PC-9 (cell line): Measurements from ENCODE around the gene STAP1. TPM values are rescaled to one million over a fixed set of nuclear protein-coding genes. Genes with fewer than 3 reads are reported as not detected.

Source experiments
- BruUV-seq: library from RNA; stranded (reverse); fragments of 400-500 nt; replicated peaks from 2 replicates; lab custom pipeline; 2021; lab: Mats Ljungman, UMichigan
- CTCF ChIA-PET: fragments of 300-600 bp; sonication (Branson Sonifier 250); formaldehyde crosslinking; loops from one replicate; lab custom pipeline; 2022; ENCODE audit warnings: antibody characterized with exemption; lab: Charles Lee
- POLR2A ChIA-PET: fragments of 300-600 bp; sonication (Branson Sonifier 250); formaldehyde crosslinking; loops from one replicate; lab custom pipeline; 2022; ENCODE audit warnings: antibody characterized with exemption; ENCODE audit not compliant: unreplicated experiment; lab: Charles Lee
- DNase-seq, 2 experiments: peaks; one replicate each; pipeline versions ENCODE4 v3.0.0 to v3.0.0-alpha.2; 2015 to 2022; ENCODE audit warnings: mixed read lengths in 1 of 2
- H2AFZ ChIP-seq: fragments of 200-600 bp; sonication (generic); 2 replicates; pipeline ENCODE4 v1.8.1; 2017; ENCODE audit warnings: antibody characterized with exemption
- H3F3A ChIP-seq: fragments of 200-600 bp; sonication (generic); 2 replicates; pipeline ENCODE4 v1.8.1; 2017; ENCODE audit warnings: antibody characterized with exemption, mild to moderate bottlenecking, low read depth; ENCODE audit not compliant: insufficient read depth
- H3K27ac ChIP-seq: fragments of 200-600 bp; sonication (generic); 2 replicates; pipeline ENCODE4 v1.6.1; 2016; ENCODE audit warnings: mixed run types
- H3K27me3 ChIP-seq: fragments of 200-600 bp; sonication (generic); 2 replicates; pipeline ENCODE4 v1.6.1; 2016; ENCODE audit warnings: low read depth, mixed run types; ENCODE audit not compliant: insufficient read depth
- H3K36me3 ChIP-seq: fragments of 200-600 bp; sonication (generic); 2 replicates; pipeline ENCODE4 v1.6.1; 2016; ENCODE audit warnings: low read depth, mixed run types
- H3K4me1 ChIP-seq: fragments of 200-600 bp; sonication (generic); replicated peaks from 2 replicates; pipeline ENCODE4 v1.6.1; 2016; ENCODE audit warnings: mixed run types; ENCODE audit not compliant: insufficient read depth
- H3K4me2 ChIP-seq: fragments of 200-600 bp; sonication (generic); 2 replicates; pipeline ENCODE4 v1.6.1; 2017; ENCODE audit warnings: mixed run types
- H3K4me3 ChIP-seq: fragments of 200-600 bp; sonication (generic); 2 replicates; pipeline ENCODE4 v1.6.1; 2016; ENCODE audit warnings: mixed run types
- H3K79me2 ChIP-seq: fragments of 200-600 bp; sonication (generic); 2 replicates; pipeline ENCODE4 v1.6.1; 2017; ENCODE audit warnings: low read depth, mixed run types
- H3K9me2 ChIP-seq: fragments of 200-600 bp; sonication (generic); 2 replicates; pipeline ENCODE4 v1.8.1; 2017; ENCODE audit warnings: mild to moderate bottlenecking; ENCODE audit not compliant: insufficient read depth
- H3K9me3 ChIP-seq: fragments of 200-600 bp; sonication (generic); 2 replicates; pipeline ENCODE4 v1.8.1; 2016; ENCODE audit warnings: low read depth; ENCODE audit not compliant: insufficient read depth
- H4K20me1 ChIP-seq: fragments of 200-600 bp; sonication (generic); 2 replicates; pipeline ENCODE4 v1.8.1; 2017; ENCODE audit not compliant: insufficient read depth
- CTCF ChIP-seq: fragments of 200-600 bp; sonication (generic); conservative IDR thresholded peaks from 2 replicates; pipeline ENCODE4 v1.6.1; 2017; ENCODE audit warnings: mixed run types, antibody characterized with exemption, mild to moderate bottlenecking, moderate library complexity
- EZH2 ChIP-seq: fragments of 200-600 bp; sonication (generic); IDR thresholded peaks from 2 replicates; pipeline ENCODE4 v1.8.0; 2017; ENCODE audit warnings: antibody characterized with exemption, low read depth
- intact Hi-C: fragments of 100-400 bp; cut with micrococcal nuclease; formaldehyde crosslinking; loops from one replicate; pipeline ENCODE4 v1.10.0; 2022; ENCODE audit not compliant: unreplicated experiment
- total RNA-seq: library from RNA; stranded (reverse); gene quantifications from 2 replicates; pipeline ENCODE4 v1.2.3, GENCODE V29; 2021

Gene STAP1
- total RNA-seq, 1 experiment from 2014 or later = not detected

GRCh38 chr4:67581913-67582312, 23.4 kb downstream of the STAP1 start:
- no TSS peak for BruUV-seq
- intact Hi-C loops = no loop called here
- no peaks in the 10 kb centered on the region for H3K9me2 ChIP-seq

DNA sequence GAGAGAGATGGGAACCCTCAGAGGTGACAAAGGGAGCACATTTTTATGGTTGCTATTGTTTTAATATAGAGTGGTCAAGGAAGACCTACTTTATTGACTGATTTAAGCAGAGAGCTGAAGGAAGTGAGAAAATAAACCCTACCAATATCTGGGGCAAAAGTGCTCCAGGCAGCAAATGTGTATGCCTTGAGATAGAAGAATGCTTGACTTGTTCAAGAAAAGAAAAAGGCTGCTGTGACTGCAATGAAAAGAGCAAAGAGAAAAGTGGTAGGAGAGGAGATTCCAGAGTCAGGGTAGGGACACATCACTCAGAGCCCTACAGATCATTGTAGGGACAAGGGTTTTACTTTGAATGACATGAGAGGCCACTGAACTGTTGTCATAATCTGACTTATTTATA, 26.0 kb downstream of the STAP1 start:
- Histone ChIP-seq H3F3A (no peaks in the 10 kb centered on the region), H3K4me2 (no peak overlapping the region), H3K4me1 (no peaks in the 10 kb centered on the region), H4K20me1 (no peaks in the 10 kb centered on the region), H3K79me2 (no peaks in the 10 kb centered on the region), H3K4me3 (no peak overlapping the region), H3K36me3 (no peaks in the 10 kb centered on the region), H3K27me3 (no peaks in the 10 kb centered on the region), H2AFZ (no peak overlapping the region), H3K27ac (no peak overlapping the region), H3K9me3 (no peaks in the 10 kb centered on the region), H3K9me2 (no peaks in the 10 kb centered on the region)
- DNase-seq = no peak
- TF ChIP-seq EZH2 (no peak), CTCF (no peak)
- BruUV-seq = no TSS peak
- intact Hi-C loops = no loop called here
- ChIA-PET POLR2A (no interaction called here), CTCF (no interaction called here)

More at GRCh38 chr4:67581913-67582312, 23.4 kb downstream of the STAP1 start:
- CTCF ChIA-PET = no interaction called here
- no peaks in the 10 kb centered on the region for H3K4me1 ChIP-seq
- H3F3A ChIP-seq = no peaks in the 10 kb centered on the region
- no peak overlapping the region for H3K4me3 ChIP-seq
- no peak for DNase-seq
- H3K79me2 ChIP-seq = no peaks in the 10 kb centered on the region
- POLR2A ChIA-PET = no interaction called here
- no peaks in the 10 kb centered on the region for H3K36me3 ChIP-seq
- no peak overlapping the region for H3K27ac ChIP-seq
- no peaks in the 10 kb centered on the region for H4K20me1 ChIP-seq
- no peaks in the 10 kb centered on the region for H3K27me3 ChIP-seq
- H2AFZ ChIP-seq = no peak overlapping the region
- no peak overlapping the region for H3K4me2 ChIP-seq
- no peaks in the 10 kb centered on the region for H3K9me3 ChIP-seq
- TF ChIP-seq EZH2 = no peak
- no peak for TF ChIP-seq CTCF

DNA sequence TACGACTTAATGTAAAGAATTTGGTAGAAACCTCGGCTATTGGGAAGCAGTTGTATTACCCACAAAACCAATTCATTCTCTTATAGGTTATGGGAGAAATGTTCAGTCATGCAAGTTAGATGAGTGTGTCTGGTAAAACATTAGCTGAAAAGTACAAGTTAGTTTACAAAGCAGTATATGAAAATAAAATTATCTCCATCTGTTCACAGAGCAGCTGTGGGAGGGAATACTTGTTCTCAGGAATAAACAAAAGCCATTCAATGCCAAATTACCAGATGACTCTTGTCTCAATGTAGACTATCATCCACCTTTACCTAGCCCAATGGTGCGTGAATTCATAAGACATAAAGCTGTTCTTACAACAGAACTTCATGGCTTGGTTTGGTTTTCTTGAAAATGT, 28.6 kb downstream of the STAP1 start:
- BruUV-seq = no TSS peak
- no peaks in the 10 kb centered on the region for H4K20me1 ChIP-seq
- no peaks in the 10 kb centered on the region for H3K27me3 ChIP-seq
- no peak overlapping the region for H3K27ac ChIP-seq
- no peak for DNase-seq
- POLR2A ChIA-PET = no interaction called here
- H3K79me2 ChIP-seq = no peaks in the 10 kb centered on the region
- no peaks in the 10 kb centered on the region for H3K9me3 ChIP-seq
- H3K4me3 ChIP-seq = no peak overlapping the region
- no peak overlapping the region for H3K4me2 ChIP-seq
- CTCF ChIA-PET = no interaction called here
- H2AFZ ChIP-seq = no peak overlapping the region
- H3K9me2 ChIP-seq = no peaks in the 10 kb centered on the region
- intact Hi-C loops = no loop called here
- no peaks in the 10 kb centered on the region for H3F3A ChIP-seq
- H3K36me3 ChIP-seq = no peaks in the 10 kb centered on the region
- H3K4me1 ChIP-seq = no peaks in the 10 kb centered on the region
- no peak for TF ChIP-seq EZH2
- no peak for TF ChIP-seq CTCF
